Muscle of arm (tissue), 12 donors: ENCODE data around the gene SLC25A18. TPM values are rescaled to one million over a fixed set of nuclear protein-coding genes. Genes with fewer than 3 reads are reported as not detected.

Experiments
- polyA plus RNA-seq, 12 donors: library from polyadenylated mRNA; unstranded; fragments of 120-200 nt; gene quantifications; one replicate each; pipeline ENCODE4 v1.2.1, GENCODE V29; 2013; ENCODE audit not compliant: insufficient read length in 12 of 12

Gene SLC25A18
- polyA plus RNA-seq, 12 donors = 0.39 to 1.1 (median 0.54) TPM; not detected in 2

Other genes starting within 250 kb of the SLC25A18 start
- gene CECR2, start 194.0 kb upstream of the SLC25A18 start, polyA plus RNA-seq = 10 to 100 TPM in 11 of 12 donors, not detected in 1; 11.0 to 27.9 (median 22.8) TPM
- 10 to 100 TPM in 11 of 12 donors, not detected in 1; 69.2 to 89.0 (median 75.5) TPM for gene ATP6V1E1, start 65.3 kb downstream of the SLC25A18 start, polyA plus RNA-seq
- gene BCL2L13, start 75.3 kb downstream of the SLC25A18 start, polyA plus RNA-seq = 10 to 100 TPM in 11 of 12 donors, not detected in 1; 36.9 to 58.3 (median 46.3) TPM
- gene BID, start 211.0 kb downstream of the SLC25A18 start, polyA plus RNA-seq = 10 to 100 TPM in 11 of 12 donors, not detected in 1; 13.4 to 23.6 (median 19.5) TPM